T-helper 22 cell (primary cell): Measurements from ENCODE around the gene PCSK5.

Experiments
- DNase-seq: peaks from one replicate; pipeline ENCODE4 v3.0.0-alpha.2; 2020; ENCODE audit warnings: low read depth

PCSK5 gene

GRCh38 chr9:76082057-76082456 lies 191.6 kb downstream of the PCSK5 start:
- DNase-seq = no peak

- DNase-seq = no peak
Measured at GRCh38 chr9:76085596-76085995, 195.1 kb downstream of the PCSK5 start.

GRCh38 chr9:76086539-76086938 lies 196.1 kb downstream of the PCSK5 start:
- DNase-seq = no peak

- DNase-seq = no peak
Measured at GRCh38 chr9:76087976-76088375, 197.5 kb downstream of the PCSK5 start.

- no peak for DNase-seq
Measured at GRCh38 chr9:76090330-76090729, 199.9 kb downstream of the PCSK5 start.

- no peak for DNase-seq
Measured at GRCh38 chr9:76090909-76091308, 200.4 kb downstream of the PCSK5 start.

GRCh38 chr9:76092572-76092971 lies 202.1 kb downstream of the PCSK5 start:
- DNase-seq = no peak

GRCh38 chr9:76095585-76095984 lies 205.1 kb downstream of the PCSK5 start:
- no peak for DNase-seq

- DNase-seq = no peak
Measured at GRCh38 chr9:76099516-76099915, 209.0 kb downstream of the PCSK5 start.

- no peak for DNase-seq
Measured at GRCh38 chr9:76101075-76101474, 210.6 kb downstream of the PCSK5 start.

GRCh38 chr9:76101491-76101890 lies 211.0 kb downstream of the PCSK5 start:
- no peak for DNase-seq

GRCh38 chr9:76101947-76102346 lies 211.5 kb downstream of the PCSK5 start:
- DNase-seq = no peak

- DNase-seq = no peak
Measured at GRCh38 chr9:76103531-76104315, 213.2 kb downstream of the PCSK5 start.

GRCh38 chr9:76107482-76107881 lies 217.0 kb downstream of the PCSK5 start:
- DNase-seq = no peak

GRCh38 chr9:76109953-76110352 lies 219.5 kb downstream of the PCSK5 start:
- DNase-seq = no peak

- DNase-seq = no peak
Measured at GRCh38 chr9:76112151-76112550, 221.7 kb downstream of the PCSK5 start.

GRCh38 chr9:76114144-76114543 lies 223.7 kb downstream of the PCSK5 start:
- DNase-seq = no peak

GRCh38 chr9:76115396-76115795 lies 224.9 kb downstream of the PCSK5 start:
- DNase-seq = no peak

- DNase-seq = no peak
Measured at GRCh38 chr9:76115982-76116646, 225.6 kb downstream of the PCSK5 start.

- DNase-seq = no peak
Measured at GRCh38 chr9:76116913-76117312, 226.4 kb downstream of the PCSK5 start.

GRCh38 chr9:76127637-76128036 lies 237.2 kb downstream of the PCSK5 start:
- no peak for DNase-seq

- DNase-seq = no peak
Measured at GRCh38 chr9:76135902-76136301, 245.4 kb downstream of the PCSK5 start.

GRCh38 chr9:76136986-76137385 lies 246.5 kb downstream of the PCSK5 start:
- no peak for DNase-seq

- no peak for DNase-seq
Measured at GRCh38 chr9:76137931-76138330, 247.5 kb downstream of the PCSK5 start.
